K562 (cell line): ENCODE results near the gene ELK1. TPM values are rescaled to one million over a fixed set of nuclear protein-coding genes. Genes with fewer than 3 reads are reported as not detected.

Experiments
- ATAC-seq: fragments of 200-7000 bp; cut with Tn5 transposase; 3 replicates; pipeline ENCODE4 v1.9.1; 2020; ENCODE audit warnings: moderate library complexity
- BruUV-seq: library from RNA; stranded (reverse); fragments of 400-500 nt; replicated peaks from 2 replicates; lab custom pipeline; 2021; lab: Mats Ljungman, UMichigan
- CTCF ChIA-PET: fragments of 300-600 bp; formaldehyde crosslinking; extraction: SDS; loops from one replicate; lab custom pipeline; 2021; ENCODE audit warnings: low intra/inter-chr PET ratio; lab: Yijun Ruan, JAX
- POLR2A ChIA-PET: fragments of 300-600, 350-650 bp; sonication (Branson Sonifier 250); formaldehyde crosslinking; extraction: SDS; loops from one replicate; lab custom pipeline; 2021; ENCODE audit warnings: antibody characterized with exemption, inconsistent platforms; lab: Yijun Ruan, JAX
- DNase-seq, 4 experiments: peaks; one replicate each; pipeline versions ENCODE4 v3.0.0 to v3.0.0-alpha.2; 2011 to 2018; ENCODE audit warnings: low spot score in 3 of 4, mixed read lengths in 3 of 4; ENCODE audit errors: extremely low read depth in 1 of 4
- FAIRE-seq: peaks from 2 replicates; lab custom pipeline; 2011; peaks lifted over from hg19 to GRCh38; lab: Jason Lieb, UNC
- H2AFZ ChIP-seq: 2 replicates; pipeline ENCODE4 v1.6.0; 2011; ENCODE audit warnings: low read depth, low read length, control low read depth, inconsistent platforms
- H3K27ac ChIP-seq: fragments of 200-600 bp; 3 replicates; pipeline ENCODE4 v1.8.0; 2011; ENCODE audit warnings: low read depth, mild to moderate bottlenecking, control low read depth, inconsistent platforms, low read length, moderate library complexity, mixed read lengths; ENCODE audit errors: extremely low read depth
- H3K27me3 ChIP-seq, 2 experiments: fragments of 300-600 bp in 1 of 2; 2 replicates in 1 of 2; 3 replicates in 1 of 2; pipeline versions ENCODE4 v1.6.0 to v1.8.0; 2011; ENCODE audit warnings: inconsistent platforms in 2 of 2, low read length in 2 of 2, mild to moderate bottlenecking in 1 of 2, mixed read lengths in 1 of 2, moderate library complexity in 1 of 2; ENCODE audit not compliant: control insufficient read depth in 2 of 2, insufficient read depth in 2 of 2
- H3K36me3 ChIP-seq: fragments of 300-600 bp; 3 replicates; pipeline ENCODE4 v1.8.0; 2011; ENCODE audit warnings: mild to moderate bottlenecking, low read length, inconsistent platforms; ENCODE audit not compliant: control insufficient read depth, insufficient read depth
- H3K4me1 ChIP-seq, 2 experiments: fragments of 200-600 bp in 1 of 2; replicated peaks in 1 of 2; 2 replicates in 1 of 2; 3 replicates in 1 of 2; pipeline versions ENCODE4 v1.5.1 to v1.8.0; 2011; ENCODE audit warnings: inconsistent platforms in 2 of 2, low read length in 2 of 2, mild to moderate bottlenecking in 1 of 2, mixed read lengths in 1 of 2, moderate library complexity in 1 of 2; ENCODE audit not compliant: control insufficient read depth in 2 of 2, insufficient read depth in 2 of 2
- H3K4me2 ChIP-seq: 2 replicates; pipeline ENCODE4 v1.6.1; 2011; ENCODE audit warnings: low read length, control low read depth, inconsistent platforms, mixed read lengths; ENCODE audit not compliant: insufficient read depth
- H3K4me3 ChIP-seq: fragments of 200-600 bp; sonication (generic), shearing (Covaris generic); 2 replicates; pipeline ENCODE4 v1.5.1; 2016; ENCODE audit warnings: control low read depth, inconsistent platforms
- H3K79me2 ChIP-seq: fragments of 200-600 bp; 3 replicates; pipeline ENCODE4 v1.8.0; 2011; ENCODE audit warnings: low read length, inconsistent platforms; ENCODE audit not compliant: control insufficient read depth, insufficient read depth
- H3K9ac ChIP-seq, 2 experiments: 2 replicates each; pipeline versions ENCODE4 v1.6.0 to v1.6.1; 2011; ENCODE audit warnings: low read depth in 2 of 2, low read length in 2 of 2, control low read depth in 1 of 2, inconsistent platforms in 1 of 2, mild to moderate bottlenecking in 1 of 2, mixed read lengths in 1 of 2; ENCODE audit not compliant: insufficient read depth in 1 of 2
- H3K9me1 ChIP-seq: one replicate; pipeline ENCODE4 v1.6.0; 2011; ENCODE audit warnings: inconsistent platforms, mild to moderate bottlenecking, low read length, moderate library complexity; ENCODE audit not compliant: control insufficient read depth, insufficient read depth
- H3K9me3 ChIP-seq: replicated peaks from 2 replicates; pipeline ENCODE4 v1.5.1; 2011; ENCODE audit warnings: low read depth, low read length, inconsistent platforms; ENCODE audit not compliant: control insufficient read depth, insufficient read depth
- H4K20me1 ChIP-seq: replicated peaks from 2 replicates; pipeline ENCODE4 v1.6.1; 2011; ENCODE audit warnings: low read length, inconsistent platforms, mixed read lengths; ENCODE audit not compliant: control insufficient read depth, insufficient read depth
- CAMTA2 ChIP-seq: fragments of 250-450 bp; sonication (Bioruptor Pico); conservative IDR thresholded peaks from 2 replicates; pipeline ENCODE4 v1.5.1; 2022
- ERF ChIP-seq: fragments of 450-650 bp; formaldehyde crosslinking; IDR thresholded peaks from 2 replicates; pipeline ENCODE4 v1.4.0; 2020; ENCODE audit warnings: mild to moderate bottlenecking, mixed read lengths
- NR3C1 ChIP-seq: sonication (generic); formaldehyde crosslinking; IDR thresholded peaks from 2 replicates; pipeline ENCODE4 v1.8.1; 2022; ENCODE audit warnings: missing genetic modification reagents
- PCBP1 ChIP-seq: fragments of 200-400 bp; formaldehyde crosslinking; IDR thresholded peaks from 2 replicates; pipeline ENCODE4 v1.6.1; 2018; ENCODE audit warnings: mild to moderate bottlenecking, low read depth, low read length; ENCODE audit not compliant: poor library complexity, severe bottlenecking
- SRF ChIP-seq, 2 experiments: fragments of 250-450, 450-650 bp in 1 of 2; sonication (Bioruptor Pico) in 1 of 2; sonication (generic) in 1 of 2; formaldehyde crosslinking; IDR thresholded peaks; 2 replicates each; pipeline versions ENCODE4 v1.5.0 to v1.5.1; 2020 to 2022; ENCODE audit warnings: mild to moderate bottlenecking in 1 of 2, missing genetic modification reagents in 1 of 2
- STAT5A ChIP-seq: IDR thresholded peaks from 2 replicates; pipeline ENCODE4 v1.6.1; 2012; ENCODE audit warnings: low read length, inconsistent platforms, borderline replicate concordance
- TRIM24 ChIP-seq, 2 experiments: fragments of 450-650 bp; IDR thresholded peaks; 2 replicates each; pipeline ENCODE4 v1.6.1; 2016
- WGBS: fragments of 100-300 bp; shearing (Covaris generic); methylation state at CpG from one replicate; pipeline ENCODE4 v1.1.6; 2016; ENCODE audit warnings: low coverage, mixed read lengths; ENCODE audit not compliant: insufficient coverage; ENCODE audit errors: missing lambda C conversion rate; 5-methylcytosine and 5-hydroxymethylcytosine counted together
- in situ Hi-C: fragments of 300-500 bp; cut with MboI; formaldehyde crosslinking; loops from 4 replicates; pipeline ENCODE4 v1.15.0; 2018; ENCODE audit warnings: inconsistent platforms, mixed read lengths
- intact Hi-C: fragments of 100-400 bp; cut with micrococcal nuclease; formaldehyde crosslinking; loops from 2 replicates; pipeline ENCODE4 v1.14.2; 2022
- polyA plus RNA-seq, 8 experiments: library from polyadenylated mRNA; depleted of rRNA in 4 of 8; stranded (reverse) in 5 of 8; unstranded in 3 of 8; fragments of >200 nt; fragmentation: Nextera tagmentation in 2 of 8; fragmentation: Illumina TruSeq in 1 of 8; extraction: Ambion mirVana in 2 of 8; extraction: Trizol in 1 of 8; gene quantifications; 2 replicates each; pipeline versions ENCODE4 v1.2.1 to v1.2.3, GENCODE V29; 2011 to 2014; ENCODE audit warnings: inconsistent platforms in 1 of 8, missing spikeins in 1 of 8
- total RNA-seq, 7 experiments: library from RNA; depleted of rRNA in 6 of 7; stranded (reverse); fragments of >200 nt in 6 of 7; fragmentation: Illumina TruSeq in 2 of 7; extraction: Trizol in 2 of 7; gene quantifications; 2 replicates each; pipeline versions ENCODE4 v1.2.1 to v1.2.3, GENCODE V29; 2011 to 2021; ENCODE audit warnings: low replicate concordance in 1 of 7
- TF ChIP-seq, protein P1 (sequence below), 2 experiments: fragments of 450-650 bp in 1 of 2; sonication (generic) in 1 of 2; formaldehyde crosslinking in 1 of 2; IDR thresholded peaks; 2 replicates each; pipeline versions ENCODE4 v1.7.1 to v1.9.0; 2016 to 2022; ENCODE audit warnings: inconsistent platforms in 1 of 2, mild to moderate bottlenecking in 1 of 2, missing genetic modification reagents in 1 of 2
- TF ChIP-seq, protein P2 (sequence below): sonication (generic); formaldehyde crosslinking; IDR thresholded peaks from 2 replicates; pipeline ENCODE4 v1.8.0; 2022; ENCODE audit warnings: mild to moderate bottlenecking, missing genetic modification reagents
- TF ChIP-seq, protein P3 (sequence below): fragments of 450-650 bp; conservative IDR thresholded peaks from 2 replicates; pipeline ENCODE4 v1.6.1; 2016; ENCODE audit warnings: missing genetic modification characterization, low read depth, mild to moderate bottlenecking, missing compliant biosample characterization, moderate library complexity

Gene ELK1
- total and polyA plus RNA-seq, 9 of the 15 experiments (the other 6 are each of a cell fraction or from before 2014, with no cell fraction given): 4.4 to 74.9 (median 26.5) TPM

DNA sequence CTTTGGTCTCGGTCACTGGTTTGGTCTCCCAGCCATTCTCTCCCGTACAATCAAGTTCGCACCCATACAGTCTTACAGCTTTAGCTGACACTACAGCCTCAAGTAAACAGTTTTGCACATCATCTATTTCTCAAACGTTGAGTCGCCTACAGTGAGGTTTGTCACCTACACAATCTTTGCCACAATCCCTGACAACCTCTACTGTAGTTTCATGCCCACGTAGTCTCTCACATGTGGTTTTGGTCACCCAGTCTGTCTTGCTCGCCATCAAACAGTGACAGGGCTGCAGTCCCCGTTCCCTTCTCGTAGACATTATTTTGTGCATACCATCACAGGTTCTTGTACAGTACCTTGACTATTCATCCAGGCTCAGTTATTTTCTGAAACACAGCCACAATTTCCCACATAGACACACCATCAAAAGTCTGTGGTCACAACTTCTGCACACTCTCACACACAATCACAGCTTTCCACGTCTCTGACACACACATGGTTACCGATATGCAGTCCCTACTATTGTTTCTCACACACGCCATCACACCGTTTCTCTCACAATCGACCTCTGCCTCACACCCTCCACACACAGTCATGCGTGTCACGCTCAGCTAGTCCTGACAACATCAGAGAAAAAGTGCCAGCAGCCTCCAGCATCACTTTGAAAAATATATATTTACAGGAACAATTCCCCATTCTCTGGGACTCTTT, 15.3 kb downstream of the ELK1 start:
- POLR2A ChIA-PET: no interaction called here
- BruUV-seq: no TSS peak
- peaks cover 49% of the 10 kb centered on the region for H3K36me3 ChIP-seq
- intact Hi-C loops (no loop called here), in situ Hi-C loops (no loop called here)
- CTCF ChIA-PET: no interaction called here
- WGBS: 90% methylated on average over 16 of the region's 16 CpGs
- H3K9ac ChIP-seq: no peak overlapping the region
- H3K4me1 ChIP-seq: peaks cover 3 to 5% of the 10 kb centered on the region in 2 experiments; a peak in 4 of 5 replicates
- H3K79me2 ChIP-seq: no peaks in the 10 kb centered on the region
- H3K9me1 ChIP-seq: no peaks in the 10 kb centered on the region
- H3K4me3 ChIP-seq: no peak overlapping the region
- H3K4me2 ChIP-seq: no peak overlapping the region
- no peak for DNase-seq
- ATAC-seq: no peak
- H3K27ac ChIP-seq: no peak overlapping the region
- FAIRE-seq: no peak
- no peak overlapping the region for H2AFZ ChIP-seq
- no peaks in the 10 kb centered on the region for H3K27me3 ChIP-seq
- no peaks in the 10 kb centered on the region for H3K9me3 ChIP-seq
- no peaks in the 10 kb centered on the region for H4K20me1 ChIP-seq
- no peak for TF ChIP-seq CAMTA2
- TF ChIP-seq, protein P1, sequence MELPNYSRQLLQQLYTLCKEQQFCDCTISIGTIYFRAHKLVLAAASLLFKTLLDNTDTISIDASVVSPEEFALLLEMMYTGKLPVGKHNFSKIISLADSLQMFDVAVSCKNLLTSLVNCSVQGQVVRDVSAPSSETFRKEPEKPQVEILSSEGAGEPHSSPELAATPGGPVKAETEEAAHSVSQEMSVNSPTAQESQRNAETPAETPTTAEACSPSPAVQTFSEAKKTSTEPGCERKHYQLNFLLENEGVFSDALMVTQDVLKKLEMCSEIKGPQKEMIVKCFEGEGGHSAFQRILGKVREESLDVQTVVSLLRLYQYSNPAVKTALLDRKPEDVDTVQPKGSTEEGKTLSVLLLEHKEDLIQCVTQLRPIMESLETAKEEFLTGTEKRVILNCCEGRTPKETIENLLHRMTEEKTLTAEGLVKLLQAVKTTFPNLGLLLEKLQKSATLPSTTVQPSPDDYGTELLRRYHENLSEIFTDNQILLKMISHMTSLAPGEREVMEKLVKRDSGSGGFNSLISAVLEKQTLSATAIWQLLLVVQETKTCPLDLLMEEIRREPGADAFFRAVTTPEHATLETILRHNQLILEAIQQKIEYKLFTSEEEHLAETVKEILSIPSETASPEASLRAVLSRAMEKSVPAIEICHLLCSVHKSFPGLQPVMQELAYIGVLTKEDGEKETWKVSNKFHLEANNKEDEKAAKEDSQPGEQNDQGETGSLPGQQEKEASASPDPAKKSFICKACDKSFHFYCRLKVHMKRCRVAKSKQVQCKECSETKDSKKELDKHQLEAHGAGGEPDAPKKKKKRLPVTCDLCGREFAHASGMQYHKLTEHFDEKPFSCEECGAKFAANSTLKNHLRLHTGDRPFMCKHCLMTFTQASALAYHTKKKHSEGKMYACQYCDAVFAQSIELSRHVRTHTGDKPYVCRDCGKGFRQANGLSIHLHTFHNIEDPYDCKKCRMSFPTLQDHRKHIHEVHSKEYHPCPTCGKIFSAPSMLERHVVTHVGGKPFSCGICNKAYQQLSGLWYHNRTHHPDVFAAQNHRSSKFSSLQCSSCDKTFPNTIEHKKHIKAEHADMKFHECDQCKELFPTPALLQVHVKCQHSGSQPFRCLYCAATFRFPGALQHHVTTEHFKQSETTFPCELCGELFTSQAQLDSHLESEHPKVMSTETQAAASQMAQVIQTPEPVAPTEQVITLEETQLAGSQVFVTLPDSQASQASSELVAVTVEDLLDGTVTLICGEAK (IDR thresholded peaks at IDR 0.05): no peak
- TF ChIP-seq, protein P1 (CRISPR knock-in tag; IDR thresholded peaks at IDR 0.05): no peak
- TF ChIP-seq NR3C1 (CRISPR knock-in tag): no peak
- no peak for TF ChIP-seq TRIM24 (IDR thresholded peaks at IDR 0.05)
- TF ChIP-seq, protein P2, sequence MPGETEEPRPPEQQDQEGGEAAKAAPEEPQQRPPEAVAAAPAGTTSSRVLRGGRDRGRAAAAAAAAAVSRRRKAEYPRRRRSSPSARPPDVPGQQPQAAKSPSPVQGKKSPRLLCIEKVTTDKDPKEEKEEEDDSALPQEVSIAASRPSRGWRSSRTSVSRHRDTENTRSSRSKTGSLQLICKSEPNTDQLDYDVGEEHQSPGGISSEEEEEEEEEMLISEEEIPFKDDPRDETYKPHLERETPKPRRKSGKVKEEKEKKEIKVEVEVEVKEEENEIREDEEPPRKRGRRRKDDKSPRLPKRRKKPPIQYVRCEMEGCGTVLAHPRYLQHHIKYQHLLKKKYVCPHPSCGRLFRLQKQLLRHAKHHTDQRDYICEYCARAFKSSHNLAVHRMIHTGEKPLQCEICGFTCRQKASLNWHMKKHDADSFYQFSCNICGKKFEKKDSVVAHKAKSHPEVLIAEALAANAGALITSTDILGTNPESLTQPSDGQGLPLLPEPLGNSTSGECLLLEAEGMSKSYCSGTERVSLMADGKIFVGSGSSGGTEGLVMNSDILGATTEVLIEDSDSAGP: no peak
- no peak for TF ChIP-seq SRF (CRISPR knock-in tag; IDR thresholded peaks at IDR 0.05)
- no peak for TF ChIP-seq PCBP1
- TF ChIP-seq STAT5A: no peak
- TF ChIP-seq ERF (CRISPR knock-in tag): no peak
- TF ChIP-seq, protein P3, sequence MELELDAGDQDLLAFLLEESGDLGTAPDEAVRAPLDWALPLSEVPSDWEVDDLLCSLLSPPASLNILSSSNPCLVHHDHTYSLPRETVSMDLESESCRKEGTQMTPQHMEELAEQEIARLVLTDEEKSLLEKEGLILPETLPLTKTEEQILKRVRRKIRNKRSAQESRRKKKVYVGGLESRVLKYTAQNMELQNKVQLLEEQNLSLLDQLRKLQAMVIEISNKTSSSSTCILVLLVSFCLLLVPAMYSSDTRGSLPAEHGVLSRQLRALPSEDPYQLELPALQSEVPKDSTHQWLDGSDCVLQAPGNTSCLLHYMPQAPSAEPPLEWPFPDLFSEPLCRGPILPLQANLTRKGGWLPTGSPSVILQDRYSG (tag): no peak
